HEK293T (cell line): ENCODE results near the gene KLC4.

Experiments
- CTBP1 ChIP-seq: fragments of 450-650 bp; IDR thresholded peaks from 2 replicates; pipeline ENCODE4 v1.6.1; 2016; ENCODE audit warnings: borderline replicate concordance
- FOXA1 ChIP-seq: fragments of 450-650 bp; IDR thresholded peaks from 2 replicates; pipeline ENCODE4 v1.6.1; 2016; ENCODE audit warnings: mild to moderate bottlenecking
- NFRKB ChIP-seq: fragments of 450-650 bp; IDR thresholded peaks from 2 replicates; pipeline ENCODE4 v1.6.1; 2016; ENCODE audit warnings: mild to moderate bottlenecking, moderate library complexity
- SUZ12 ChIP-seq: fragments of 450-650 bp; IDR thresholded peaks from 2 replicates; pipeline ENCODE4 v1.6.1; 2016; ENCODE audit warnings: mild to moderate bottlenecking

DNA sequence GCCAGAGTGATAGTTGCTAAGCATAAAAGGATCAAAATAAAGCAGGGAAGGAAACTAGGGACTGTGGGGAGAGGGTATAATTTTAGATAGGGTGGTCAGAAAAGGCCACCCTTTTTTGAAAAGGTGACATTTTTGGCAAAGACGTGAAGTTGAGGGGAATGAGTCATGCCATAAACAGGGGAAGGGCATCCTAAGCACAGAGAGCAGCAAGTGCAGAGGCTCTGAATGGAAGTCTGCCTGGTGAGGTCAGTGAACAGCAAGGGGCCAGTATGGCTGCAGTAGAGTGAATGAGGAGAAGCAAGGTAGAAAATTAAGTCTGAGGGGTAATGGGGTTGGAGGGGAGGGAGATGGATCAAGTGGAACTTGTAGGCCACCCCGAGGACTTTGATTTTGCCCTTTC, 2.4 kb downstream of the KLC4 start:
- TF ChIP-seq SUZ12, result no peak
- no peak for TF ChIP-seq CTBP1
- TF ChIP-seq FOXA1, result no peak
- TF ChIP-seq NFRKB, result no peak
